NCI-H82 treated with DMSO at 0.1 percent for 48 hours (cell line): Measurements from ENCODE around the gene P3H3.

ENCODE experiments used
- DNase-seq: peaks from one replicate; lab custom pipeline; 2025; ENCODE audit not compliant: unreplicated experiment; lab: John Stamatoyannopoulos, UW

The P3H3 gene, protein sequence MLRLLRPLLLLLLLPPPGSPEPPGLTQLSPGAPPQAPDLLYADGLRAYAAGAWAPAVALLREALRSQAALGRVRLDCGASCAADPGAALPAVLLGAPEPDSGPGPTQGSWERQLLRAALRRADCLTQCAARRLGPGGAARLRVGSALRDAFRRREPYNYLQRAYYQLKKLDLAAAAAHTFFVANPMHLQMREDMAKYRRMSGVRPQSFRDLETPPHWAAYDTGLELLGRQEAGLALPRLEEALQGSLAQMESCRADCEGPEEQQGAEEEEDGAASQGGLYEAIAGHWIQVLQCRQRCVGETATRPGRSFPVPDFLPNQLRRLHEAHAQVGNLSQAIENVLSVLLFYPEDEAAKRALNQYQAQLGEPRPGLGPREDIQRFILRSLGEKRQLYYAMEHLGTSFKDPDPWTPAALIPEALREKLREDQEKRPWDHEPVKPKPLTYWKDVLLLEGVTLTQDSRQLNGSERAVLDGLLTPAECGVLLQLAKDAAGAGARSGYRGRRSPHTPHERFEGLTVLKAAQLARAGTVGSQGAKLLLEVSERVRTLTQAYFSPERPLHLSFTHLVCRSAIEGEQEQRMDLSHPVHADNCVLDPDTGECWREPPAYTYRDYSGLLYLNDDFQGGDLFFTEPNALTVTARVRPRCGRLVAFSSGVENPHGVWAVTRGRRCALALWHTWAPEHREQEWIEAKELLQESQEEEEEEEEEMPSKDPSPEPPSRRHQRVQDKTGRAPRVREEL

DNA sequence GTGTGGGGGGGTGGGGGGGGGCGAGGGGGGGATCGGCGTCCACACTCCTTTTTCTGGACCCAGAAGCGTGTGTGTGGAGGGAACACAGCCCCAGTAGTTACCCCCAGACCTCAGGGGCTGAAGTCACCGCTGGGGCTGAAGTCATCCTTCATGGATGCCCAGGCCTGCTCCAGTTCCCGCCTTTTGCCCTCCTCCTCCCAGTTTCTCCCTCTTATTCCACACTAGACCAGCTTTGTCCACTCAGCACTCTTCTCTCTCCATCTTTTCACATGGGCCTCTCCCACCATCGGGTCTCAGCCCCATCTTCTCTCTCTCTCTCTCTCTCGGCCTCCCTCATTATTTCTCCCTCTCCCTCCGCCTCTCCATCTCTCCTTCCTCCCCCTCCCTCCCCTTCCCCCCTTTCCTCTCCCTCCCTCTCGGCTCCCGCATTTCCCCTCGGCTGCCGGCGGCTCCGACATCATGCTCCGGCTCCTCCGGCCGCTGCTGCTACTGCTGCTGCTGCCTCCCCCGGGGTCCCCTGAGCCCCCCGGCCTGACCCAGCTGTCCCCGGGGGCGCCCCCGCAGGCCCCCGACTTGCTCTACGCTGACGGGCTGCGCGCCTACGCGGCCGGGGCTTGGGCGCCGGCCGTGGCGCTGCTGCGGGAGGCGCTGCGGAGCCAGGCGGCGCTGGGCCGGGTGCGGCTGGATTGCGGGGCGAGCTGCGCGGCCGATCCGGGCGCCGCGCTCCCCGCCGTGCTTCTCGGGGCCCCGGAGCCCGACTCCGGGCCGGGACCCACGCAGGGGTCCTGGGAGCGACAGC, at the start of gene P3H3:
TSS of gene P3H3 (plus strand) at position 426 of the 799 bp plus-strand sequence. CDS start at position 460, 34 bp downstream.
- DNase-seq, result peak; percentile 47

GRCh38 chr12:6778574-6779550, 49.3 kb upstream of the P3H3 start:
- peak; percentile 92 for DNase-seq

DNA sequence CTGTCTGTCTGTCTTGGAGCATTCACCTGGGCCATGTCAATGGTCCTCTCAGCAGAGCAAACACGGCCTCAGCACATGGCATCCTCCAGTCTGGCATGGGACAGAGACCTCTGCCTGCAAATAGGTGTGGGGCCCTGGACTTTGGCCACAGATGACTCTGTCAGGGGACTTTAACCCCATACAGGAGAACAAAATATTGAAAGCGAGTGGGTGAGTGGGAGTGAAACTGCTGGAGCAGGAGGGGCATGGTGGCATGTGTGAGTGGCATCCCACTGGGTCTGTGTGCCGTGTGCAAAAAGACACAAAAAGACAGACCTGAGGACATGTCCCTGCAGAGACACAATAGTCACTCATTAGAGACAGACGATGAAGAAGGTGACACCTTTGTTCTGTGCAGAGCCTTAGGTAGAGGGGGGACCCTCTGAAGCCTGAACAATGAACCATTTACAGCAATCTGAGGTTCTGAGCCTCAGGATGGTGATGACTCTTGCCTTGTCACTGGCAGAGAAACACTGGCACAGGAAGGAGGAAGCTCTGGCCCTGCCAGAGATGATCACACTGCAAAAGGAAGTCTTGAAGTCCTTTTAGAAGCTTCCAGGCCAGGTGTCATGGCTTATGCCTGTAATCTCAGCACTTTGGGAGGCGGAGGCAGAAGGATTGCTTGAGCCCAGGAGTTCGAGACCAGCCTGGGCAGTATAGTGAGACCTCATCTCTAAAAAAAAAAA, 48.3 kb upstream of the P3H3 start:
- no peak for DNase-seq

DNA sequence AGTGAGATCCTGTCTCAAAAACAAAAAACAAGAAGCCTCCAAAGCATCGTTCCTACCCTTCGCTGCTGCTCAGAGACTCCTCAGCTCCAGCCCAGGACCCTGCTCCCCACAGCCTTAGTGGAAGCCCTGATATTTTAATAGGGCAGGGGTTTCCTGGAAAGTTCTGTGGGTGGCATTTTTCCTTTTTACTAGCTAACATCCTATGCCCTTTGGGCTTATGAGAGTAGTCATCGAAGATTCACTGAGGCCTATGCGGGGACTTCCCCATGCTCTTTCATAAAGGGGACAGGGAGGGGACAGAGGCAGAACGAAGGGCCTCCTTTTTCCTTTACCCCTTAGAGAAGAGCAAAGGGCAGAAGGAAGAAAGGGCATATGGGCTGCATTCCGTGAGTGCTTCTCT, 47.6 kb upstream of the P3H3 start:
- no peak for DNase-seq

GRCh38 chr12:6782119-6782518, 46.1 kb upstream of the P3H3 start:
- DNase-seq, result no peak

DNA sequence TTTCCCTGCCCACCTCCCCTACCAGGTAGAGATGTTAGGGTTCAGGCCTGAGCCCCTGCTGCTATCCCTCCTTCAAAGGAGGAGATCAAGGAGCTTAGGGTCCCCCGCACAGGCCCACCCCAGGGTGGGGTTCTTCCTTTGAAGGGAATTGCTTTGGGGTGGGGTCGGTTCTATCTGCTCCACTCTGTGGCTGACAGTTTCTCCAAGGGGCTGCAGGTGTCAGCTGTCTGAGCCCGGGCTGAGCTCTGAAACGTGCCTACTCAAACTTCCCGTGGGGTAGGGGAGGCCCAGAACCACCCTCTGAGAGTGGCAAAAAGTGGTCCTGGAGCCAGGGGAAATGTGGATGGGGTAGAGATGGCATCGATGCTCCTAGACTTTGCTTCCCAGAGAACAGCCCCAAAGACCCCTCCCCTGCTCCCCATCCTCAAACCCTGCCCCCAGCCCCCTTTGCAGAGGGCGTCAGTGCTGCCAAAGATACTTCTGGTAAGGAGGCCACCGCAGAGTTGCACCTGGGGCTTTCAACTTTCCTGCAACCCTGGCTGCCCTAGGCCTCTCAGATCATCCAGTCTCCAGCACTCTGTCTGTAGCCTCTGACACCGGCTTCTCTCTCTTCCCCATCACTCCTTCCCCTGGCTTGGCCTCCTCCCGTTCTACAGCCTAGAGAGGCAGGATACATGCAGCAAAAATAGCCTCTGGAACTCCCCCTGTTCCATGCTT, 45.2 kb upstream of the P3H3 start:
- DNase-seq, result no peak

DNA sequence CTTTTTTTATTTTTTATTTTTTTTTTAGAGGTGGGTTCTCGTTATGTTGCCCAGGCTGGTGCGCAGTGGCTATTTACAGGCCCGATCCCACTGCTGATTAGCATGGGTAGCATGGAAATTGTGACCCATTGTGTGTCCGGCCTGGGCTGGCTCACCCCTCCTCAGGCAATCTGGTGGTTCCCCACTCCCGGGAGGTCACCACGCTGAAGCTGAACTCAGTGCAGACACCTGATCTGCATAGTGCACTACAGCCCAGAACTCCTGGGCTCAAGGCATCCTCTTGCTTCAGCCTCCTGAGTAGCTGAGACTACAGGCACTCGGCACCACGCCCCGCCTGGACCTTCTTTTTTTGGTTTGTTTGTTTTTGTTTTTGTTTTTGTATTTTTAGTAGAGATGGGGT, 44.4 kb upstream of the P3H3 start:
- no peak for DNase-seq

- DNase-seq, result no peak
These were observed 43.9 kb upstream of the P3H3 start for GRCh38 chr12:6784296-6784695.

DNA sequence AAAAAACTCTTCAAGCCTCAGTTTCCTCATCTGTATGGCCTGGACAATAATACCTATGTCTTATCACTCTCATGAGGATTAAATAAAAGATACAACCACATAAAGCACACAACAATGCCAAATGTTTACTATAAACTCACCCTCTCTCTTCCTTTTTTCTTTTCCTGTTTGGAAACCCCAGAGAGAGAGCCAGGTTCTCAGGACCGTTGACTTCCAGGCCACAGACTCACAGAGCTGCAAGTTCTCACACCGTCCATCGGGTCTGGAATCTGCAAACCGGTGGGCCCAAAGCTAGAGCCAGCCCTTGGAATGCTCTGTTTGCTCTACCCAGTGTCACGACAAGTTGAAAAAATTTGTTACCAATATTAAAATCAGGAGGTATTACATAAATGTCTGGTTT, 43.4 kb upstream of the P3H3 start:
- DNase-seq, result no peak

- no peak for DNase-seq
These were observed 41.7 kb upstream of the P3H3 start for GRCh38 chr12:6786416-6787094.

DNA sequence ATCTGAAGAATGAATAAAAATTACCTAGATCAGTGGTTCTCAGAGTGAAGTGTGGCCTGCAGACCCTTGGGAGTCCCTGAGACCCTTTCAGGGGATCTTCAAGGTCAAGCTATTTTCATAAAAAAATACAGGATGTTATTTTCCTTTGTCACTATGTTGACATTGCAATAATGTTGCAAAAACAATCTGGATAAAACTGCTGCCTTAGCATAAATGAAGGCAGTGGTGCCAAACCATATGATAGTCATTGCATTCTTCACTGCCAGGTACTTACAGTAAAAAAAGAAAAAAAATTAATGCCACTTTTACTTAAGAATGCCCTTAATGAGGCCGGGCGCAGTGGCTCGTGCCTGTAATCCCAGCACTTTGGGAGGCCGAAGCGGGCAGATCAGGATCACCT, 40.9 kb upstream of the P3H3 start:
- DNase-seq, result no peak

GRCh38 chr12:6788972-6789924, 39.0 kb upstream of the P3H3 start, which contains the start of gene CD4:
Gene CD4 (plus strand): TSS chr12:6789528. CDS start chr12:6800139, 10,611 bp downstream.
- no peak for DNase-seq

DNA sequence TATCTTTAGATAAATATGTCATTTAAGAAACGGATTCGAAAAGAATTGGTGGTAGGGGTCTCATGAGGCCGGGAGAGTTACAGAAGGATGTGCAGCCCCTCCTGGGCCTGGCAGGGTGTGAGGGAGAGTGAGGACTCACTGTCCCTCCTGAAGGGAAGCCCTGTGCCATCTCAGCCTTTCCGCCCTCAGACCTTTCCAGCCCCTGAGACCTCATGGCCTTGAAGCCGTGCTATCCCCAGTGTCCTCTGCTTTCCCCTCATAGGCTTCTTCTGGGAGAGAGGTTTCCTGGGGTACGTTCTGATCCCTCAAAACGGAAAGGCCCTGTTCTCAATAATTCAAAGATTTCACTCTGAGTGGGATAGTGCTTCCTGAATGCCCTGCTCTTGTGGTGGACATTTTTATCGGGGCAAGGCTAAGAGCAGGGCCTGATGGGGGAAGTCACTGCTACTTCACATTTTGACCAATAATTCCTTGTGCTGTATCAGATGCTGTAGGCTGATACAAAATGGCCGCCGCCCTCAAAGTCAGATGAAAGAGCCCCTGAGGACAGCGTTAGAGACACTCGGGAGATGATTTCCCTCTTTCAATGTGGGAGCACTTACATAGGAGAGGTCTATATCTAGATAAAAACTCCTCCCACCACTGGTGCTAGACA, 37.6 kb upstream of the P3H3 start:
- no peak for DNase-seq

- no peak for DNase-seq
These were observed 36.2 kb upstream of the P3H3 start for GRCh38 chr12:6791931-6792520.

DNA sequence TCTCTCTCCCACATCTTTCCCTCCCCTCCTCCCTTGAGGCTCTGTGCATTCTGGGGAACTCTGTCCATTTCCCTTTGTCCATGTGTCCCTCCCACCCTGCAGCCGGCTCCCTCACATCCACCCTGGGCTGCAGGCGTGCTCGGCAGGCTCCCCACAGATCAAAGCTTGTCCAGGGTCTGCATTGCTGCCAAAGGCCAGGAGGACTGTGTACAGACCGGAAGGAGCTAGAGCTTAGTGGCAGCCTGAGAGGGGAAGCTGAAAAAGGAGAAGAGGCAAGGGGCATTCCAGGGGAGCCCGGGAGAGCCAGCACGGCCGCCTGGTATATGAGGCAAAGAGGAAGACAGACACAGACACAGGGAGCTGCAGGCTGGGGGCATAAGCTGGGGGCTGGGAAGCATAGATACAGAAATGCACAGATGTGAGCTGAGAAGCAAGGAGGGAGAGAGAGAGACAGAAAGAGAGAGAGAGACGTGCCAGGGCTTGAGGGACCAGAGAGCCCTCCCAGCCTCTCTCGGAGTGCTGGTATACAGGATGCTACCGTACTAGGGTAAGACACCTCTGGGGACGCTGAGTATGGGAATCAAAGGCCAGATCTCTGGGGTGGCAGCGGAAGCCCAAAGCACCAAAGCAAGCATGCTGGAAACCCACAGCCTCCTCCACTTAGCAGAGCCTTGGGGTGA, 35.5 kb upstream of the P3H3 start:
- no peak for DNase-seq

- DNase-seq, result no peak
These were observed 33.1 kb upstream of the P3H3 start for GRCh38 chr12:6795088-6795487.
